Endothelial cell (in vitro differentiated cells): ENCODE measurements around the gene GALNT9. TPM values are rescaled to one million over a fixed set of nuclear protein-coding genes. Genes with fewer than 3 reads are reported as not detected.

ENCODE experiments used
- DNase-seq: peaks from one replicate; pipeline ENCODE4 v3.0.0; 2021; ENCODE audit warnings: low spot score
- H3K27ac Mint-ChIP-seq: one replicate; pipeline ENCODE4 v1.8.0; 2021; ENCODE audit warnings: mixed read lengths, inconsistent platforms; ENCODE audit not compliant: unreplicated experiment
- H3K27me3 Mint-ChIP-seq: one replicate; pipeline ENCODE4 v1.8.0; 2021; ENCODE audit warnings: mild to moderate bottlenecking, moderate library complexity, mixed read lengths, inconsistent platforms; ENCODE audit not compliant: unreplicated experiment
- H3K36me3 Mint-ChIP-seq: one replicate; pipeline ENCODE4 v1.8.0; 2021; ENCODE audit warnings: mild to moderate bottlenecking, low read depth, mixed read lengths, inconsistent platforms; ENCODE audit not compliant: unreplicated experiment
- H3K4me1 Mint-ChIP-seq: one replicate; pipeline ENCODE4 v1.8.0; 2021; ENCODE audit warnings: mild to moderate bottlenecking, mixed read lengths, inconsistent platforms; ENCODE audit not compliant: unreplicated experiment
- H3K4me3 Mint-ChIP-seq: one replicate; pipeline ENCODE4 v1.8.0; 2021; ENCODE audit warnings: mild to moderate bottlenecking, mixed read lengths, inconsistent platforms; ENCODE audit not compliant: unreplicated experiment
- H3K9me3 Mint-ChIP-seq: one replicate; pipeline ENCODE4 v1.8.0; 2021; ENCODE audit warnings: mixed read lengths, inconsistent platforms; ENCODE audit not compliant: unreplicated experiment
- total RNA-seq: library from RNA; stranded (reverse); fragmentation: NEBNext Ultra II Directional; extraction: Animal tissue kit (Norgen Biotek cat#: 25700); gene quantifications from one replicate; pipeline ENCODE4 v1.2.1, GENCODE V29; 2021; ENCODE audit not compliant: unreplicated experiment
- TF ChIP-seq, protein P1 (sequence below): fragments of 200-600 bp; sonication (generic); IDR thresholded peaks from one replicate; pipeline ENCODE4 v1.5.0; 2021; ENCODE audit warnings: antibody characterized with exemption; ENCODE audit not compliant: unreplicated experiment

GALNT9 gene
- total RNA-seq, 1 donor from 2014 or later, result not detected

DNA sequence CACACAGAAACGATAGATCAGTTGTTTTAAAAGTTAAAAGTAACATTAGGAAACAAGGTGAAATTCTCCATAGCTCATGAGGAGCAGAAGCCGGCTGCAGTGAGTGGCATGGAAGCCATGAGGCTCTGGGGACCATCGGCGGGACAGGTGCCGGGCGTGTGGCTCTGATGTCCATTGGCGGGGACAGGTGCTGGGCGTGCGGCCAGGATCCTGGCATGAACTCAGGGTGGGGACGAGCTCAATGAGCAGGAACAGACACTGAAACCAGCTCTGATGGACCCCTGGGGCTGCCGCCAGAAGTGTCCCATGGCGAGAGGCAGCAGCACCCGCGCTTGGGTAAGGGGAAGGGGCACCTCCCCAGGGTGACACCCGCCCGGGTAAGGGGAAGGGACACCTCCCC lies 110.1 kb downstream of the GALNT9 start:
- TF ChIP-seq, protein P1, sequence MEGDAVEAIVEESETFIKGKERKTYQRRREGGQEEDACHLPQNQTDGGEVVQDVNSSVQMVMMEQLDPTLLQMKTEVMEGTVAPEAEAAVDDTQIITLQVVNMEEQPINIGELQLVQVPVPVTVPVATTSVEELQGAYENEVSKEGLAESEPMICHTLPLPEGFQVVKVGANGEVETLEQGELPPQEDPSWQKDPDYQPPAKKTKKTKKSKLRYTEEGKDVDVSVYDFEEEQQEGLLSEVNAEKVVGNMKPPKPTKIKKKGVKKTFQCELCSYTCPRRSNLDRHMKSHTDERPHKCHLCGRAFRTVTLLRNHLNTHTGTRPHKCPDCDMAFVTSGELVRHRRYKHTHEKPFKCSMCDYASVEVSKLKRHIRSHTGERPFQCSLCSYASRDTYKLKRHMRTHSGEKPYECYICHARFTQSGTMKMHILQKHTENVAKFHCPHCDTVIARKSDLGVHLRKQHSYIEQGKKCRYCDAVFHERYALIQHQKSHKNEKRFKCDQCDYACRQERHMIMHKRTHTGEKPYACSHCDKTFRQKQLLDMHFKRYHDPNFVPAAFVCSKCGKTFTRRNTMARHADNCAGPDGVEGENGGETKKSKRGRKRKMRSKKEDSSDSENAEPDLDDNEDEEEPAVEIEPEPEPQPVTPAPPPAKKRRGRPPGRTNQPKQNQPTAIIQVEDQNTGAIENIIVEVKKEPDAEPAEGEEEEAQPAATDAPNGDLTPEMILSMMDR, result no peak
- Mint-ChIP-seq H3K27ac (no peak overlapping the region), H3K9me3 (peaks cover 6% of the 10 kb centered on the region)

DNA sequence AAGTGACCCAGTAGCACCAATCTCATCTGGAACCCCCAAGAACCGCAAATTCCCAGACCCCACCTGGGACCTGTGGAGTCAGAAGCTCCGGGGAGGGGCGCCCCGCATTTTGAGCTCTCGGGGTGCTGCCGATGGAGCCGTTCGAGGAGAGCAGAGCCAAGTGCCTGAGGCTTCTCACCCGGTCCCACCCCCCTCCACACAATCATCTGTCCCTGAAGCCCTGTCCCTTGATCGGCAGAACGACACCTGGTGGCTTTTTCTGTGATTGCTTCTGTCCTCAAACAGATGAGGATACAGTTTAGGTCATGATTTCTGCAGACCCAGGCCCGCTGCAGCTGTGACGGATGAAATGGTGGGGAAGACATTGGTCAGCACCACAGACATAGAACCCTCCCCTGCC lies 110.5 kb downstream of the GALNT9 start:
- DNase-seq, result peak; percentile 52
- Mint-ChIP-seq H3K27me3 (peaks cover 20% of the 10 kb centered on the region), H3K27ac (no peak overlapping the region), H3K9me3 (peaks cover 6% of the 10 kb centered on the region), H3K4me1 (peaks cover 5% of the 10 kb centered on the region), H3K4me3 (no peak overlapping the region), H3K36me3 (peaks cover 3% of the 10 kb centered on the region)
- TF ChIP-seq, protein P1, result no peak

More for the DNA sequence above, 110.1 kb downstream of the GALNT9 start:
- Mint-ChIP-seq H3K27me3 (peaks cover 18% of the 10 kb centered on the region), H3K4me3 (no peak overlapping the region), H3K4me1 (peaks cover 5% of the 10 kb centered on the region), H3K36me3 (peaks cover 3% of the 10 kb centered on the region)
- DNase-seq, result no peak

DNA sequence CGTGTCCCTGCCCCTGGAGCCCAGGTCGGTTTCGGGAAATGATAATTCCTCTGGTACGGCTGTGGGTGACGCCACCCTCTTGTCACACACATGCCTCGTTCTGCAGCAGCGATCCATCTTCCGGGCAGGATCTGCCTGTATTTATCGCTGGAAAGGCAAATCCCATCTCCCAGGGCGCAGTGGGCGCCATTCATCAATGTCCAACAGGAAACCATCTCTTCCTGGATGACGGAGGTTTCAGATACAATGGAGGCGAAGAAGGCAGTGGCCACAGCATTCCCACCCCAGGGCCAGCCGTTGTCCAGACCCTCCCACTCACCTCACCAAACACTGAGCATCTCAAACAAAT lies 110.9 kb downstream of the GALNT9 start:
- peaks cover 3% of the 10 kb centered on the region for H3K36me3 Mint-ChIP-seq
- H3K4me1 Mint-ChIP-seq, result peaks cover 5% of the 10 kb centered on the region
- no peak overlapping the region for H3K27ac Mint-ChIP-seq

DNA sequence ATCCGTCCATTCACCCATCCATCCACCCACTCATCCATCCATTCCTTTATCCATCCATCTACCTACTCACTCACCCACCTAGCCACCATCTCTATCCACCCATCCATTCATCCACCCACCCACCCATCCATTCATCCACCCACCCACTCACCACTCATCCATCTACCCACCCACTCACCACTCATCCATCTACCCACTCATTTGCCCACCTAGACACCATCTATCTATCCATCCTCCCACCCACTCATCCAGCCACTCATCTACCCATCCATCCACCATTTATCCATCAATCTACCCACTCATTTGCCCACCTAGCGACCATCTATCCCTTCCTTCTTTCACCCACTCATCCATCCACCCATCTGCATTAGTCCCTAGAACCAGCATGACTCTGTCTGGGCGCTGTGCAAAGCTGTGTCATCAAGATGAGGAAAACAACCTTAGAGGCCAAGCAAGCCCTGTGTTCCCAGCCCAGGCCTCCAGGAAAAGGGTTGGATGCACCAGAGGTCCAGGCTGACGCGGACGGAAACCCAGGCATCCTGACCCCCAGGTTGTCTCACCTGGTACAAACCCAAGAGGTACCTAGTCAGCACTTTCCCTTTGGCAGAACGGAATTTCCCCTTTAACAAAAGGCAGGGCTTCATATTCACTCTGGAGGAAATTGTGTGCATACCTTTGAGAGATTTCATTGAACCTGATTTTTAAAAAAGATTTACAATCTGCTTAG lies 111.4 kb downstream of the GALNT9 start:
- no peak for DNase-seq
- peaks cover 20% of the 10 kb centered on the region for H3K27me3 Mint-ChIP-seq
- H3K4me3 Mint-ChIP-seq, result no peak overlapping the region
- H3K4me1 Mint-ChIP-seq, result peaks cover 5% of the 10 kb centered on the region
- H3K27ac Mint-ChIP-seq, result no peak overlapping the region
- TF ChIP-seq, protein P1, result no peak
- peaks cover 6% of the 10 kb centered on the region for H3K9me3 Mint-ChIP-seq
- peaks cover 3% of the 10 kb centered on the region for H3K36me3 Mint-ChIP-seq

More for the DNA sequence above, 110.9 kb downstream of the GALNT9 start:
- H3K4me3 Mint-ChIP-seq, result no peak overlapping the region
- no peak for DNase-seq
- peaks cover 20% of the 10 kb centered on the region for H3K27me3 Mint-ChIP-seq
- TF ChIP-seq, protein P1, result no peak
- peaks cover 6% of the 10 kb centered on the region for H3K9me3 Mint-ChIP-seq

DNA sequence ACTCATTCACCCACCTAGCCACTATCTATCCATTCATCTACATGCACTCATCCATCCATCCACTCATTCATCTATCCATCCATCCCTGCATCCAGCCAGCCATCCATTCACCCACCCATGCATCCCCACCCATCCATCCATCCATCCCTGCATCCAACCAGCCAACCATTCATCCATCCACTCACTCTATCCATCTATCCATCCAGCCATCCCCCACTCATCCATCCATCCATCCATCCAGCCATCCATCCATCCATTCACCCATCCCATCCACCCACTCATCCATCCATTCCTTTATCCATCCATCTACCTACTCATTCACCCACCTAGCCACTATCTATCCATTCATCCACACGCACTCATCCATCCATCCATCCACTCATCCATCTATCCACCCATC lies 112.0 kb downstream of the GALNT9 start:
- TF ChIP-seq, protein P1, result no peak
- H3K9me3 Mint-ChIP-seq, result peaks cover 6% of the 10 kb centered on the region

More for the DNA sequence above, 112.0 kb downstream of the GALNT9 start:
- peaks cover 5% of the 10 kb centered on the region for H3K4me1 Mint-ChIP-seq
- peaks cover 20% of the 10 kb centered on the region for H3K27me3 Mint-ChIP-seq
- no peak overlapping the region for H3K27ac Mint-ChIP-seq
- peaks cover 3% of the 10 kb centered on the region for H3K36me3 Mint-ChIP-seq
- no peak overlapping the region for H3K4me3 Mint-ChIP-seq
- no peak for DNase-seq
